OCI-LY7 (cell line): ENCODE results near the gene NAA50.

Experiments
- EZH2phosphoT487 ChIP-seq: fragments of 200-600 bp; sonication (generic); IDR thresholded peaks from 2 replicates; pipeline ENCODE4 v1.6.1; 2018; ENCODE audit warnings: low read depth, borderline replicate concordance, mild to moderate bottlenecking, mixed run types, antibody characterized with exemption, low read length, moderate library complexity, mixed read lengths
- TF ChIP-seq, protein P1 (sequence below): fragments of 200-600 bp; sonication (generic); conservative IDR thresholded peaks from 2 replicates; pipeline ENCODE4 v1.5.1; 2014; ENCODE audit warnings: mild to moderate bottlenecking, antibody characterized with exemption, low read length, moderate library complexity, mixed read lengths

GRCh38 chr3:113741086-113741485, 5.0 kb downstream of the NAA50 start:
- TF ChIP-seq, protein P1, sequence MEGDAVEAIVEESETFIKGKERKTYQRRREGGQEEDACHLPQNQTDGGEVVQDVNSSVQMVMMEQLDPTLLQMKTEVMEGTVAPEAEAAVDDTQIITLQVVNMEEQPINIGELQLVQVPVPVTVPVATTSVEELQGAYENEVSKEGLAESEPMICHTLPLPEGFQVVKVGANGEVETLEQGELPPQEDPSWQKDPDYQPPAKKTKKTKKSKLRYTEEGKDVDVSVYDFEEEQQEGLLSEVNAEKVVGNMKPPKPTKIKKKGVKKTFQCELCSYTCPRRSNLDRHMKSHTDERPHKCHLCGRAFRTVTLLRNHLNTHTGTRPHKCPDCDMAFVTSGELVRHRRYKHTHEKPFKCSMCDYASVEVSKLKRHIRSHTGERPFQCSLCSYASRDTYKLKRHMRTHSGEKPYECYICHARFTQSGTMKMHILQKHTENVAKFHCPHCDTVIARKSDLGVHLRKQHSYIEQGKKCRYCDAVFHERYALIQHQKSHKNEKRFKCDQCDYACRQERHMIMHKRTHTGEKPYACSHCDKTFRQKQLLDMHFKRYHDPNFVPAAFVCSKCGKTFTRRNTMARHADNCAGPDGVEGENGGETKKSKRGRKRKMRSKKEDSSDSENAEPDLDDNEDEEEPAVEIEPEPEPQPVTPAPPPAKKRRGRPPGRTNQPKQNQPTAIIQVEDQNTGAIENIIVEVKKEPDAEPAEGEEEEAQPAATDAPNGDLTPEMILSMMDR: no peak
- no peak for TF ChIP-seq EZH2phosphoT487
